ENCODE results near the gene RPS6KA5. TPM values are rescaled to one million over a fixed set of nuclear protein-coding genes. Genes with fewer than 3 reads are reported as not detected.

The RPS6KA5 gene
- total RNA-seq, 1 donor from 2014 or later: 1.0 TPM

- Mint-ChIP-seq H3K4me1 (ENCODE audit: low read depth, unreplicated experiment) (no peaks in the 10 kb centered on the region), H3K27ac (ENCODE audit: unreplicated experiment) (no peak overlapping the region), H3K9me3 (ENCODE audit: unreplicated experiment) (peaks cover 2% of the 10 kb centered on the region), H3K4me3 (ENCODE audit: unreplicated experiment) (no peak overlapping the region), H3K36me3 (ENCODE audit: low read depth, unreplicated experiment) (no peaks in the 10 kb centered on the region), H3K27me3 (ENCODE audit: low read depth, unreplicated experiment) (peaks cover 2% of the 10 kb centered on the region)
- H2AFZ ChIP-seq (ENCODE audit: low read depth, low read length): no peak overlapping the region
- TF ChIP-seq EZH2 (IDR thresholded peaks at IDR 0.05; ENCODE audit: insufficient read depth, low read length) (no peak), CTCF (IDR thresholded peaks at IDR 0.05; ENCODE audit: insufficient read depth, low read depth, low read length) (no peak)
- H3K4me2 ChIP-seq (ENCODE audit: low read length): no peak overlapping the region
- peaks cover 2% of the 10 kb centered on the region for H3K27me3 ChIP-seq (ENCODE audit: insufficient read depth, low read length)
- H3K9ac ChIP-seq (ENCODE audit: low read length): no peak overlapping the region
- FAIRE-seq (no peak), DNase-seq (ENCODE audit: low read depth) (no peak)
- H3K27ac ChIP-seq (ENCODE audit: low read depth, low read length): no peak overlapping the region
- no peaks in the 10 kb centered on the region for H3K36me3 ChIP-seq (ENCODE audit: insufficient read depth, low read length)
- no peak overlapping the region for H3K4me3 ChIP-seq (ENCODE audit: insufficient read depth, low read depth, low read length)
- no peaks in the 10 kb centered on the region for H3K4me1 ChIP-seq (ENCODE audit: insufficient read depth, low read length)
- H3K79me2 ChIP-seq (ENCODE audit: insufficient read depth, low read length): no peaks in the 10 kb centered on the region
- H4K20me1 ChIP-seq (ENCODE audit: insufficient read depth, low read length): no peaks in the 10 kb centered on the region
- H3K9me3 ChIP-seq (ENCODE audit: insufficient read depth, low read depth, low read length): no peaks in the 10 kb centered on the region
These were observed 6.7 kb upstream of the RPS6KA5 start for GRCh38 chr14:91067186-91067585.

- peaks cover 2% of the 10 kb centered on the region for H3K27me3 ChIP-seq (ENCODE audit: insufficient read depth, low read length)
- no peak overlapping the region for H3K4me3 ChIP-seq (ENCODE audit: insufficient read depth, low read depth, low read length)
- no peak for FAIRE-seq
- H3K79me2 ChIP-seq (ENCODE audit: insufficient read depth, low read length): no peaks in the 10 kb centered on the region
- Mint-ChIP-seq H3K4me3 (ENCODE audit: unreplicated experiment) (no peak overlapping the region), H3K27me3 (ENCODE audit: low read depth, unreplicated experiment) (no peaks in the 10 kb centered on the region), H3K27ac (ENCODE audit: unreplicated experiment) (no peak overlapping the region), H3K36me3 (ENCODE audit: low read depth, unreplicated experiment) (no peaks in the 10 kb centered on the region), H3K9me3 (ENCODE audit: unreplicated experiment) (no peaks in the 10 kb centered on the region), H3K4me1 (ENCODE audit: low read depth, unreplicated experiment) (no peaks in the 10 kb centered on the region)
- H3K36me3 ChIP-seq (ENCODE audit: insufficient read depth, low read length): no peaks in the 10 kb centered on the region
- H3K4me1 ChIP-seq (ENCODE audit: insufficient read depth, low read length): peaks cover 9% of the 10 kb centered on the region
- DNase-seq (ENCODE audit: low read depth): no peak
- no peaks in the 10 kb centered on the region for H3K9me3 ChIP-seq (ENCODE audit: insufficient read depth, low read depth, low read length)
- H3K9ac ChIP-seq (ENCODE audit: low read length): no peak overlapping the region
- no peak overlapping the region for H2AFZ ChIP-seq (ENCODE audit: low read depth, low read length)
- no peaks in the 10 kb centered on the region for H4K20me1 ChIP-seq (ENCODE audit: insufficient read depth, low read length)
- no peak overlapping the region for H3K4me2 ChIP-seq (ENCODE audit: low read length)
- TF ChIP-seq CTCF (IDR thresholded peaks at IDR 0.05; ENCODE audit: insufficient read depth, low read depth, low read length) (no peak), EZH2 (IDR thresholded peaks at IDR 0.05; ENCODE audit: insufficient read depth, low read length) (no peak)
- no peak overlapping the region for H3K27ac ChIP-seq (ENCODE audit: low read depth, low read length)
These were observed 4.8 kb upstream of the RPS6KA5 start for GRCh38 chr14:91065266-91065665.

GRCh38 chr14:91063119-91063518 lies 2.7 kb upstream of the RPS6KA5 start:
- Histone ChIP-seq H3K79me2 (ENCODE audit: insufficient read depth, low read length) (no peaks in the 10 kb centered on the region), H3K4me1 (ENCODE audit: insufficient read depth, low read length) (peaks cover 14% of the 10 kb centered on the region), H3K4me2 (ENCODE audit: low read length) (no peak overlapping the region), H3K9me3 (ENCODE audit: insufficient read depth, low read depth, low read length) (no peaks in the 10 kb centered on the region), H3K9ac (ENCODE audit: low read length) (no peak overlapping the region), H3K4me3 (ENCODE audit: insufficient read depth, low read depth, low read length) (no peak overlapping the region), H4K20me1 (ENCODE audit: insufficient read depth, low read length) (no peaks in the 10 kb centered on the region), H3K36me3 (ENCODE audit: insufficient read depth, low read length) (no peaks in the 10 kb centered on the region), H2AFZ (ENCODE audit: low read depth, low read length) (no peak overlapping the region), H3K27me3 (ENCODE audit: insufficient read depth, low read length) (peaks cover 2% of the 10 kb centered on the region), H3K27ac (ENCODE audit: low read depth, low read length) (no peak overlapping the region)
- Mint-ChIP-seq H3K36me3 (ENCODE audit: low read depth, unreplicated experiment) (no peaks in the 10 kb centered on the region), H3K27me3 (ENCODE audit: low read depth, unreplicated experiment) (no peaks in the 10 kb centered on the region), H3K4me1 (ENCODE audit: low read depth, unreplicated experiment) (peaks cover 6% of the 10 kb centered on the region), H3K27ac (ENCODE audit: unreplicated experiment) (no peak overlapping the region), H3K9me3 (ENCODE audit: unreplicated experiment) (no peaks in the 10 kb centered on the region), H3K4me3 (ENCODE audit: unreplicated experiment) (no peak overlapping the region)
- DNase-seq (ENCODE audit: low read depth): no peak
- FAIRE-seq: no peak
- TF ChIP-seq CTCF (IDR thresholded peaks at IDR 0.05; ENCODE audit: insufficient read depth, low read depth, low read length) (no peak), EZH2 (IDR thresholded peaks at IDR 0.05; ENCODE audit: insufficient read depth, low read length) (no peak)

Data from astrocyte (in vitro differentiated cells and primary cell).